Cardiac fibroblast (primary cell): Measurements from ENCODE around the gene FARS2.
A peak's percentile ranks its signal among the peaks of the same experiment; 100 is the strongest.

Source experiments
- DNase-seq, 2 donors: peaks; one replicate each; pipeline versions ENCODE4 v3.0.0 to v3.0.0-alpha.2; 2010; ENCODE audit warnings: low read depth in 2 of 2
- H3K4me3 ChIP-seq, 2 donors: replicated peaks in 1 of 2; 1 replicate in 1 of 2; 2 replicates in 1 of 2; pipeline ENCODE4 v1.5.1; 2011; ENCODE audit warnings: low read depth in 2 of 2, low read length in 2 of 2, mild to moderate bottlenecking in 2 of 2, moderate library complexity in 1 of 2
- TF ChIP-seq, protein P1 (sequence below): IDR thresholded peaks from one replicate; pipeline ENCODE4 v1.5.1; 2011; ENCODE audit warnings: low read depth, mild to moderate bottlenecking, low read length, inconsistent platforms

The FARS2 gene

DNA sequence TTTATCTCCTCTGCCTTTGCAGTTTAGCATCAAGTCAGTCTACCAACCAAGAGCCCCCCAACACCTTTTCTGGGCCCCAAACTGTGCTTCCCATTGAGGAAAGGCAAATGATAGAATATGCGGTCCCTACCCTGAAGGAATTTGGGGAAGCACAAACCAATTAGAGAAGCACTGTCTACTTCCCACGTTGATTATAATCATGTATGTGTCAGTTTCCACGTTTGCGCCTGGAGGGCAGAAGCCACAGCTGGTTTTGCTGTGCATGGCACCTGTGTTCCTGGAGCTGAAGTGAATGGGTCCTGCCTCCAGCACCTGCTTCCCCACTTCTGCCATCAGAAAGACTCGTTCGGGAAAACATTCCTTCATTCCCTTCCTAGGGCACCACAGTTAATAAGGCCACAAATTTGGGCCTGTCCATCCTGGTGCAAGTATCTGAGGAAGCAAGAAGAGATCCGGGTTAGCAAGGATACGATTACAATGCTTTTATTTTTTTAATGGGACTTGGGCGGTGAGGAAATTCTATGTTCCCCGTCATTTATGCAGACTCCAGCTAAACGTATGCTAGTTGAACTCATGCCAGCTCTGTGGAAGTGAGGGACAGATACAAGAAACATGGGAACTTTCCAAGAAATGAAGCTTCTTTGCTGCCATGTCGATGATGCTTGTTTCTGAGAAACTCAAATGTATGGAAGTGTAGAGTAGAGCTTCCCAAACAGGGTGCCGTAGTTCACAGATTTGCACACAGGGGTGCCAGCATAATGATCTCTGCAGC is 411.9 kb downstream of the FARS2 start:
- no peak overlapping the region for H3K4me3 ChIP-seq
- TF ChIP-seq, protein P1, sequence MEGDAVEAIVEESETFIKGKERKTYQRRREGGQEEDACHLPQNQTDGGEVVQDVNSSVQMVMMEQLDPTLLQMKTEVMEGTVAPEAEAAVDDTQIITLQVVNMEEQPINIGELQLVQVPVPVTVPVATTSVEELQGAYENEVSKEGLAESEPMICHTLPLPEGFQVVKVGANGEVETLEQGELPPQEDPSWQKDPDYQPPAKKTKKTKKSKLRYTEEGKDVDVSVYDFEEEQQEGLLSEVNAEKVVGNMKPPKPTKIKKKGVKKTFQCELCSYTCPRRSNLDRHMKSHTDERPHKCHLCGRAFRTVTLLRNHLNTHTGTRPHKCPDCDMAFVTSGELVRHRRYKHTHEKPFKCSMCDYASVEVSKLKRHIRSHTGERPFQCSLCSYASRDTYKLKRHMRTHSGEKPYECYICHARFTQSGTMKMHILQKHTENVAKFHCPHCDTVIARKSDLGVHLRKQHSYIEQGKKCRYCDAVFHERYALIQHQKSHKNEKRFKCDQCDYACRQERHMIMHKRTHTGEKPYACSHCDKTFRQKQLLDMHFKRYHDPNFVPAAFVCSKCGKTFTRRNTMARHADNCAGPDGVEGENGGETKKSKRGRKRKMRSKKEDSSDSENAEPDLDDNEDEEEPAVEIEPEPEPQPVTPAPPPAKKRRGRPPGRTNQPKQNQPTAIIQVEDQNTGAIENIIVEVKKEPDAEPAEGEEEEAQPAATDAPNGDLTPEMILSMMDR = no peak
- DNase-seq = no peak

DNA sequence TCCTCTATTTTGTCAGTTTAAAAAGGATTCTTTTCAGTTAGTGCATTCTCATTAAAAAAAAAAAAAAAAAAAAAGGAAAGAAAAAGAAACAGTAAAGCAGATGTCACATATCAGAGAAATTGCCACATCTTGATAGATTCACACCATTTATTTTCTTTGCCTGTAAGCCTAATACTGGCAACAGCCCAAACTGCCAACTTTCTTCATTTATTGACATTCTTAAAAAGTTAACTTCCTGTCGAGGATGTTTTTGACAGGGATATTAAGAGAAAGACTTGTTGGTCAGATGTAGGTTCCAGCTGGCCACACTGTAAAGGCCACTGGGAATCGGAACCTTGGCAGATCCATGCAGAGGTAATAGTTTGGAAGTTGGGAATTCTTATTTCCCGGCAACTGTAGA is 412.8 kb downstream of the FARS2 start:
- no peak for DNase-seq
- H3K4me3 ChIP-seq = no peak overlapping the region
- TF ChIP-seq, protein P1 = no peak

DNA sequence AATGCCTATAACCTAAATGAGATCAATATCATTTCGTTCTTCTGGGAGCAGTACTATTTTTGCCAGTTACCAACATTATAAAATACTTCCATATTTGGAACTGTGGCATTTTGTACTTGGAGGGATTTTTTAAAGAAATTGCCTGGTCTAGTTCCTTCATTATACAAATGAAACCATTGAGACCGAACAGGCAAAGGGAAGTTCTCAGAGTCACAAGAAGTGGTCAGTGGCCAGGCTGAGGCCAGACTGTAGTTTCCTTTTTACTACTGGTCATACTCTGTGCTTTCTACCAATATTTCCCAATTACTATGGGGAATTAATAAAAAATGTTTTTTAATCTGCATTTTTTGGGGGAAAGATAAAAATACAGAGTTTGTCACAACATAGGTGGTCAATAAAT is 413.4 kb downstream of the FARS2 start:
- no peak for DNase-seq
- no peak overlapping the region for H3K4me3 ChIP-seq

DNA sequence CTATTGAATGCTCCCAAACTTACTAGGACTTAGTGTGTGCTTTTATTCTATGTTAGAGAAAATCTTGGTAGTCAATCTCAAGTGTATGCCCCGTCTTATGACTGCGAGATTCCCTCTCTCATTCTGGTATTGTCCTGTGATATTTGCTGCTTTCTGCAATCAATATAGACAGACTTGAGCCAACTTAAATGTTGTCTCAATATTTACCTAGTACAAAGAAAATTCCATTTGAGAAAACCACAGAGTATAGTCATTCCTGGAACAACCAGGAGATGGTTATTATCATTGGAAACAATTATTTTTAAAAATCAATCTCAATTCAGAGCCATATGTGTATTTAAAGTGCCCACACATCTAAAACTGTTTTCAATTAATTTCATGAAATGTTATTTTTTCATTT is 415.4 kb downstream of the FARS2 start:
- H3K4me3 ChIP-seq = no peak overlapping the region
- TF ChIP-seq, protein P1 = no peak
- no peak for DNase-seq

More for the DNA sequence above, 413.4 kb downstream of the FARS2 start:
- TF ChIP-seq, protein P1 = no peak

DNA sequence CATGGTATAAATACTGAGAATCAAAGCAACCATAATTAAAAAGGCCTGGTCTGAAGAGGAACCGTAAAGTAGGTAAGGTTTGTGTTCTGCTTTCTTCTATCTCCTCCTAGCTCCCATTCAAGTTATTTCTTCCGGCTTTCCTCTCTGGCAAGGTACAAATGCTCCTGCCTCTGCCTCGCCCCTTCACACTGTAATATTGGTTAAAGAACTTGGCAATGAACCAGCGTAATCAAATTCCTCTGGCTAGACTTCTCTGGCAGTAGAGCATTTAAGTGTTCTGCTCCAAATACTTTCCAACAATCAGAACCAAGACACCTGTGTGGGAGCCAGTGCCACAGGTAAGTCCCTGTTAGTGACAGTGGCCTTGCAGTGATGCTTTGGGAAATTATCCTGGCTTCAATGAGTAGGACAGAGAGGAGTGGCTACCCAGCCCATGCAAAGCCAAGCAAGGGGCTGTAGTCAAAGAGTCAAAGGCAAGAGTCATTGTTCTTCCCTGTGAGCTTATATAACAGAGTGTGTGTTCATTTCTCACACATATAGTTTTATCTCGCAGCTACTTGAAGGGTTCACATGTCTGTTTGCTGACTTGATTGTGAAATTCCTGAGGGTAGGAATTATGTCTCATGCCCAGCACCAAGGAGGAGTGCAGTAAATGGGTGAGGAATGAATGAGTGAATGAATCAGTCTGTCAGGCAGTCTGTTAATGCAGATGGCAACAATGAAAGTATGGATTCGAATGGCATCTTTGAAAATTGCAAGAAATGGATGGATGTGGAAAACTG is 416.1 kb downstream of the FARS2 start:
- peak in 1 of 2 donors; percentile 16 for DNase-seq
- TF ChIP-seq, protein P1 = no peak
- no peak overlapping the region for H3K4me3 ChIP-seq

DNA sequence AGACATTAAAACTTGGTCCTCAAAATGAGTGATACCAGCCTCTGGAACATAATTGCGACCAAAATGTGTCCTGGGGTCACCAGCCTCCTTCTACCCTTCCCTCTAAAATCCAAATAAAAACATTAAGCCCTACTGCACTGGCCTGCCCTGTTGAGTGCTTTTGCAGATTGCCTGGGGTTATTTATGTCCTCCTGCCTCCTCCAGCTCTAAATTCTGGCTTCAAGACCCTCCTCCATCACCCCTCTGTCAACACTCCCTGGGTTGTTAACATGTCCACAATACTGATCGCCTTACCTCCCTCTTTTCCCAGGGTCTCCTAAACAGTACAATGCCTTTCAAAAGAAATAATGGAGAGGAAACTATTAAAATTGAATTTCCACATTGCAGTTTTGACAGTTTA is 418.0 kb downstream of the FARS2 start:
- no peak overlapping the region for H3K4me3 ChIP-seq
- DNase-seq = no peak
- TF ChIP-seq, protein P1 = no peak
